K562 (cell line): ENCODE results near the gene PATL2. TPM values are rescaled to one million over a fixed set of nuclear protein-coding genes. Genes with fewer than 3 reads are reported as not detected.

Experiments used
- ADNP ChIP-seq: fragments of 200-800 bp; sonication (Bioruptor generic); IDR thresholded peaks from 2 replicates; pipeline ENCODE4 v1.6.1; 2016; ENCODE audit warnings: missing genetic modification characterization, missing compliant biosample characterization
- GATAD2B ChIP-seq: fragments of 450-650 bp; IDR thresholded peaks from 2 replicates; pipeline ENCODE4 v1.6.1; 2017; ENCODE audit warnings: mild to moderate bottlenecking, borderline replicate concordance
- HSF4 ChIP-seq: fragments of 250-450 bp; sonication (Bioruptor Pico); IDR thresholded peaks from 2 replicates; pipeline ENCODE4 v2.1.2; 2022; ENCODE audit warnings: mild to moderate bottlenecking, moderate library complexity, borderline replicate concordance
- RBBP5 ChIP-seq: fragments of 200-600 bp; sonication (generic); IDR thresholded peaks from 2 replicates; pipeline ENCODE4 v1.6.1; 2012; ENCODE audit warnings: borderline replicate concordance, mild to moderate bottlenecking, low read length, control low read depth, inconsistent platforms; ENCODE audit not compliant: insufficient read depth, poor library complexity, severe bottlenecking
- ZNF239 ChIP-seq: fragments of 250-450 bp; sonication (Bioruptor Pico); IDR thresholded peaks from 2 replicates; pipeline ENCODE4 v1.4.0; 2020; ENCODE audit warnings: mild to moderate bottlenecking
- ZNF354B ChIP-seq: fragments of 250-450 bp; sonication (Bioruptor Pico); IDR thresholded peaks from 2 replicates; pipeline ENCODE4 v1.4.0; 2020
- ZNF778 ChIP-seq: fragments of 450-650 bp; formaldehyde crosslinking; IDR thresholded peaks from 2 replicates; pipeline ENCODE4 v1.4.0; 2020; ENCODE audit warnings: mild to moderate bottlenecking, moderate library complexity
- polyA plus RNA-seq, 8 experiments: library from polyadenylated mRNA; depleted of rRNA in 4 of 8; stranded (reverse) in 5 of 8; unstranded in 3 of 8; fragments of >200 nt; fragmentation: Nextera tagmentation in 2 of 8; fragmentation: Illumina TruSeq in 1 of 8; extraction: Ambion mirVana in 2 of 8; extraction: Trizol in 1 of 8; gene quantifications; 2 replicates each; pipeline versions ENCODE4 v1.2.1 to v1.2.3, GENCODE V29; 2011 to 2014; ENCODE audit warnings: inconsistent platforms in 1 of 8, missing spikeins in 1 of 8
- total RNA-seq, 7 experiments: library from RNA; depleted of rRNA in 6 of 7; stranded (reverse); fragments of >200 nt in 6 of 7; fragmentation: Illumina TruSeq in 2 of 7; extraction: Trizol in 2 of 7; gene quantifications; 2 replicates each; pipeline versions ENCODE4 v1.2.1 to v1.2.3, GENCODE V29; 2011 to 2021; ENCODE audit warnings: low replicate concordance in 1 of 7
- TF ChIP-seq, protein P1 (sequence below): sonication (generic); formaldehyde crosslinking; IDR thresholded peaks from 2 replicates; pipeline ENCODE4 v1.8.1; 2023; ENCODE audit warnings: mild to moderate bottlenecking, missing genetic modification reagents
- TF ChIP-seq, protein P2 (sequence below): fragments of 450-650 bp; IDR thresholded peaks from 2 replicates; pipeline ENCODE4 v1.6.1; 2016; ENCODE audit warnings: mild to moderate bottlenecking, moderate library complexity
- TF ChIP-seq, protein P3 (sequence below): fragments of 250-450 bp; sonication (Bioruptor Pico); IDR thresholded peaks from 2 replicates; pipeline ENCODE4 v1.5.0; 2021; ENCODE audit warnings: mild to moderate bottlenecking, moderate library complexity

The PATL2 gene
- total and polyA plus RNA-seq, 9 of the 15 experiments (the other 6 are each of a cell fraction or from before 2014, with no cell fraction given), result 0.42 to 1.1 (median 0.86) TPM

DNA sequence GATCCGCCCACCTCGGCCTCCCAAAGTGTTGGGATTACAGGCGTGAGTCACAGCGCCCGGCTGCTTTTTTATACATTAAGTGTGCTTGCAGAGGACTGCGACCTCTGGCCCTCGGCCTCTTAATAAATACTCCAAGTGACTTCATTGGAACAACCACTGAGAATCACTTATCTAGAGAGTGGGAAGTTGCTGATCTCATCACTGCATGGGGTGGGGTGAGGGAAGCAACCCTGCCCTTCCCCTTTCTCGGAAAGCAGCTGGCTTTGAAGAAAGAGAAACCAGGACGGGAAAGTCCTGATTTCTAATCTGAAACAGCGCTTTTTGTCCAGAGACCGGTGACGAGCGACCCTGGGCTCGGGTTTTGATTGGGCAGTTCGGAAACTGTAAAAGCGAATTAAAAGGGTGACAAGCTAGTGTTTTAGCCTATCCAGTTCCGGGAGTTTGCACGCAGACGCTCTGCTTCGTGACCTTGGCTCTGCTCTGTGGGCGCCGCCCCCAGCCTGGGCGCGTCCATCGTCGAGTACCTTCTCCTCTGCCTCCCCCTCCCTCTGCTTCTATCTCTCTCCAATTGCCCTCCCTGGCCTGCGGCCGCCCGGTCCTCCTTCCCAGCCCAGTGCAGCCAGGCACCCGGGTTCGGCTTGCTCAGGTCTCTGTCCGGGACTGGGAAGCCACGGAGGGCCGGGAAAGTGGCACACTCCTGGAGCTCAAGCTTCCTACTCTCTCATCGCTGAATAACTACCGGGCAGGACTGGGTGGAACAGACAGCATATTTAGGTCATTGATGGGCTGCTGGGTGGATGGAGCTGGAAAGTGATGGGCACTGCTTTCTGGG, 17.7 kb upstream of the PATL2 start (continued):
- TF ChIP-seq ZNF354B (CRISPR knock-in tag), result no peak
- no peak for TF ChIP-seq HSF4 (CRISPR knock-in tag)
- no peak for TF ChIP-seq ZNF239
- TF ChIP-seq, protein P1, sequence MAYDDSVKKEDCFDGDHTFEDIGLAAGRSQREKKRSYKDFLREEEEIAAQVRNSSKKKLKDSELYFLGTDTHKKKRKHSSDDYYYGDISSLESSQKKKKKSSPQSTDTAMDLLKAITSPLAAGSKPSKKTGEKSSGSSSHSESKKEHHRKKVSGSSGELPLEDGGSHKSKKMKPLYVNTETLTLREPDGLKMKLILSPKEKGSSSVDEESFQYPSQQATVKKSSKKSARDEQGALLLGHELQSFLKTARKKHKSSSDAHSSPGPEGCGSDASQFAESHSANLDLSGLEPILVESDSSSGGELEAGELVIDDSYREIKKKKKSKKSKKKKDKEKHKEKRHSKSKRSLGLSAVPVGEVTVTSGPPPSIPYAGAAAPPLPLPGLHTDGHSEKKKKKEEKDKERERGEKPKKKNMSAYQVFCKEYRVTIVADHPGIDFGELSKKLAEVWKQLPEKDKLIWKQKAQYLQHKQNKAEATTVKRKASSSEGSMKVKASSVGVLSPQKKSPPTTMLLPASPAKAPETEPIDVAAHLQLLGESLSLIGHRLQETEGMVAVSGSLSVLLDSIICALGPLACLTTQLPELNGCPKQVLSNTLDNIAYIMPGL (CRISPR knock-in tag), result no peak
- peak; percentile 44; the same call in 1 of the 2 replicates for TF ChIP-seq GATAD2B
- TF ChIP-seq, protein P2, sequence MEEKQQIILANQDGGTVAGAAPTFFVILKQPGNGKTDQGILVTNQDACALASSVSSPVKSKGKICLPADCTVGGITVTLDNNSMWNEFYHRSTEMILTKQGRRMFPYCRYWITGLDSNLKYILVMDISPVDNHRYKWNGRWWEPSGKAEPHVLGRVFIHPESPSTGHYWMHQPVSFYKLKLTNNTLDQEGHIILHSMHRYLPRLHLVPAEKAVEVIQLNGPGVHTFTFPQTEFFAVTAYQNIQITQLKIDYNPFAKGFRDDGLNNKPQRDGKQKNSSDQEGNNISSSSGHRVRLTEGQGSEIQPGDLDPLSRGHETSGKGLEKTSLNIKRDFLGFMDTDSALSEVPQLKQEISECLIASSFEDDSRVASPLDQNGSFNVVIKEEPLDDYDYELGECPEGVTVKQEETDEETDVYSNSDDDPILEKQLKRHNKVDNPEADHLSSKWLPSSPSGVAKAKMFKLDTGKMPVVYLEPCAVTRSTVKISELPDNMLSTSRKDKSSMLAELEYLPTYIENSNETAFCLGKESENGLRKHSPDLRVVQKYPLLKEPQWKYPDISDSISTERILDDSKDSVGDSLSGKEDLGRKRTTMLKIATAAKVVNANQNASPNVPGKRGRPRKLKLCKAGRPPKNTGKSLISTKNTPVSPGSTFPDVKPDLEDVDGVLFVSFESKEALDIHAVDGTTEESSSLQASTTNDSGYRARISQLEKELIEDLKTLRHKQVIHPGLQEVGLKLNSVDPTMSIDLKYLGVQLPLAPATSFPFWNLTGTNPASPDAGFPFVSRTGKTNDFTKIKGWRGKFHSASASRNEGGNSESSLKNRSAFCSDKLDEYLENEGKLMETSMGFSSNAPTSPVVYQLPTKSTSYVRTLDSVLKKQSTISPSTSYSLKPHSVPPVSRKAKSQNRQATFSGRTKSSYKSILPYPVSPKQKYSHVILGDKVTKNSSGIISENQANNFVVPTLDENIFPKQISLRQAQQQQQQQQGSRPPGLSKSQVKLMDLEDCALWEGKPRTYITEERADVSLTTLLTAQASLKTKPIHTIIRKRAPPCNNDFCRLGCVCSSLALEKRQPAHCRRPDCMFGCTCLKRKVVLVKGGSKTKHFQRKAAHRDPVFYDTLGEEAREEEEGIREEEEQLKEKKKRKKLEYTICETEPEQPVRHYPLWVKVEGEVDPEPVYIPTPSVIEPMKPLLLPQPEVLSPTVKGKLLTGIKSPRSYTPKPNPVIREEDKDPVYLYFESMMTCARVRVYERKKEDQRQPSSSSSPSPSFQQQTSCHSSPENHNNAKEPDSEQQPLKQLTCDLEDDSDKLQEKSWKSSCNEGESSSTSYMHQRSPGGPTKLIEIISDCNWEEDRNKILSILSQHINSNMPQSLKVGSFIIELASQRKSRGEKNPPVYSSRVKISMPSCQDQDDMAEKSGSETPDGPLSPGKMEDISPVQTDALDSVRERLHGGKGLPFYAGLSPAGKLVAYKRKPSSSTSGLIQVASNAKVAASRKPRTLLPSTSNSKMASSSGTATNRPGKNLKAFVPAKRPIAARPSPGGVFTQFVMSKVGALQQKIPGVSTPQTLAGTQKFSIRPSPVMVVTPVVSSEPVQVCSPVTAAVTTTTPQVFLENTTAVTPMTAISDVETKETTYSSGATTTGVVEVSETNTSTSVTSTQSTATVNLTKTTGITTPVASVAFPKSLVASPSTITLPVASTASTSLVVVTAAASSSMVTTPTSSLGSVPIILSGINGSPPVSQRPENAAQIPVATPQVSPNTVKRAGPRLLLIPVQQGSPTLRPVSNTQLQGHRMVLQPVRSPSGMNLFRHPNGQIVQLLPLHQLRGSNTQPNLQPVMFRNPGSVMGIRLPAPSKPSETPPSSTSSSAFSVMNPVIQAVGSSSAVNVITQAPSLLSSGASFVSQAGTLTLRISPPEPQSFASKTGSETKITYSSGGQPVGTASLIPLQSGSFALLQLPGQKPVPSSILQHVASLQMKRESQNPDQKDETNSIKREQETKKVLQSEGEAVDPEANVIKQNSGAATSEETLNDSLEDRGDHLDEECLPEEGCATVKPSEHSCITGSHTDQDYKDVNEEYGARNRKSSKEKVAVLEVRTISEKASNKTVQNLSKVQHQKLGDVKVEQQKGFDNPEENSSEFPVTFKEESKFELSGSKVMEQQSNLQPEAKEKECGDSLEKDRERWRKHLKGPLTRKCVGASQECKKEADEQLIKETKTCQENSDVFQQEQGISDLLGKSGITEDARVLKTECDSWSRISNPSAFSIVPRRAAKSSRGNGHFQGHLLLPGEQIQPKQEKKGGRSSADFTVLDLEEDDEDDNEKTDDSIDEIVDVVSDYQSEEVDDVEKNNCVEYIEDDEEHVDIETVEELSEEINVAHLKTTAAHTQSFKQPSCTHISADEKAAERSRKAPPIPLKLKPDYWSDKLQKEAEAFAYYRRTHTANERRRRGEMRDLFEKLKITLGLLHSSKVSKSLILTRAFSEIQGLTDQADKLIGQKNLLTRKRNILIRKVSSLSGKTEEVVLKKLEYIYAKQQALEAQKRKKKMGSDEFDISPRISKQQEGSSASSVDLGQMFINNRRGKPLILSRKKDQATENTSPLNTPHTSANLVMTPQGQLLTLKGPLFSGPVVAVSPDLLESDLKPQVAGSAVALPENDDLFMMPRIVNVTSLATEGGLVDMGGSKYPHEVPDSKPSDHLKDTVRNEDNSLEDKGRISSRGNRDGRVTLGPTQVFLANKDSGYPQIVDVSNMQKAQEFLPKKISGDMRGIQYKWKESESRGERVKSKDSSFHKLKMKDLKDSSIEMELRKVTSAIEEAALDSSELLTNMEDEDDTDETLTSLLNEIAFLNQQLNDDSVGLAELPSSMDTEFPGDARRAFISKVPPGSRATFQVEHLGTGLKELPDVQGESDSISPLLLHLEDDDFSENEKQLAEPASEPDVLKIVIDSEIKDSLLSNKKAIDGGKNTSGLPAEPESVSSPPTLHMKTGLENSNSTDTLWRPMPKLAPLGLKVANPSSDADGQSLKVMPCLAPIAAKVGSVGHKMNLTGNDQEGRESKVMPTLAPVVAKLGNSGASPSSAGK, result peak; percentile 42; the same call in 1 of the 2 replicates
- TF ChIP-seq RBBP5, result peak; percentile 73
- TF ChIP-seq, protein P3, sequence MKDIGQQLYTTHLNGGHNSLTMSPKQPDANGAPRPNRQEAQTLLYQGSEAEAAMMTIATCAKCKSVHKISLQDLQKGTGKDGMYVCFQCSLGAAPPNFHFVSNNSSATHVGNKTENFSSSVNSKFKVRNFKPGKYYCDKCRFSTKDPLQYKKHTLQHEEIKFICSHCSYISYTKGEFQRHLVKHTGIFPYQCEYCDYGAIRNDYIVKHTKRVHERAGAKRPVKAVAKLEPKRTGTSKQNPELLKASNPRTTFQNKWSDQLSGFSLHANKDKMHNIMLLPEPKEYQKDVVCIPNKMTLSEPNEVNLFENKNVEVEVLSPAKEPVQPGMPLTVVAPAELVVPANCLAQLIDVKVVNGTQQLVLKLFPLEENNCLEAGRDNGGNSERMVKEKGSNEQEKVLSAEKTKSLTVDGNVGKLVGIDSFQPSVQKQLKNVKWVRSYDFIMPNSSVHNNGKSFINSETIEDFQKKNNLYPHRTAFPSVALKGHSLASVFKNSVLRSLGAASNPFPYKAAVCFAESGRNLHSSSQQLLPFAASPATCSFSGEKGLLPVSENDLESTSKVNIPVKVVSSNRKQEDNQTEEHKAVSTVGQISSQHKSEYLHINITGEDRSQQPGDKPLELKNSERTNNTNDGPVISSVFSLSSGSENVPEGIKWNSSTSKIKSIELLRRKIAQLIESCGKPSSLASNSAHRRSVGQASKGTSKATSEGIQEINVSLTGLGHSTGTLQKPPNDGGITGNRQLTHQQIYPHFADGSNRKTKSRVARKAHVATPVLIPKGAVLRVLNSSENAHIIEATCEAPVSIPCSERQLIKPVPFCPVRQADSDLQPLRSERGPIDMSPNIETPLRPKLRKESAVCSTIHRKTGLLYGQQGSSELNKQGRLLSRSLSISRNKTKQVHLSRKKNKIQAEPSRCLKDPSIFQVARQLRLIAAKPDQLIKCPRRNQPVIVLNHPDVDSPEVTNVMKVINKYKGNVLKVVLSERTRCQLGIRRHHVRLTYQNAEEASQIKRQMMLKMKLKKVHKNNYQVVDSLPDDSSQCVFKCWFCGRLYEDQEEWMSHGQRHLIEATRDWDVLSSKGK (CRISPR knock-in tag), result no peak
- no peak for TF ChIP-seq ZNF778 (CRISPR knock-in tag)
- no peak for TF ChIP-seq ADNP
